GM21390 (cell line): ENCODE results near the gene GPN2.
"Not testable (repeated sequence)": the region's sequence is repeated elsewhere in the genome, so short reads cannot be mapped to it uniquely, and the experiment has no call there.

ENCODE experiments used
- ATAC-seq: cut with Tn5 transposase; IDR thresholded peaks from one replicate; pipeline ENCODE4 v1.9.1; 2021; ENCODE audit not compliant: unreplicated experiment

The GPN2 gene

GRCh38 chr1:26900815-26901511 lies 10.9 kb upstream of the GPN2 start:
- ATAC-seq: no peak

GRCh38 chr1:26900001-26900814 lies 10.1 kb upstream of the GPN2 start, which contains the start of gene GPATCH3:
TSS of gene GPATCH3 (minus strand) at chr1:26900467. CDS start at chr1:26900442, 25 bp downstream.
- ATAC-seq: peak; percentile 77

- no peak for ATAC-seq
These were observed 7.3 kb upstream of the GPN2 start for GRCh38 chr1:26897351-26897750.

- ATAC-seq: no peak
These were observed 4.2 kb upstream of the GPN2 start for GRCh38 chr1:26894263-26894662.

GRCh38 chr1:26890467-26890796 lies 349 bp upstream of the GPN2 start:
- peak; percentile 23 for ATAC-seq

GRCh38 chr1:26888231-26888630 lies 1.9 kb downstream of the GPN2 start:
- ATAC-seq: no peak

- ATAC-seq: no peak
These were observed 3.0 kb downstream of the GPN2 start for GRCh38 chr1:26887125-26887524.

- ATAC-seq: no peak
These were observed 7.2 kb downstream of the GPN2 start for GRCh38 chr1:26882696-26883463.

GRCh38 chr1:26881611-26882010 lies 8.5 kb downstream of the GPN2 start:
- ATAC-seq: not testable (repeated sequence)

- no peak for ATAC-seq
These were observed 10.3 kb downstream of the GPN2 start for GRCh38 chr1:26879793-26880192.

GRCh38 chr1:26877326-26877725 lies 12.8 kb downstream of the GPN2 start:
- no peak for ATAC-seq

- no peak for ATAC-seq
These were observed 15.2 kb downstream of the GPN2 start for GRCh38 chr1:26874896-26875295.

GRCh38 chr1:26873097-26873496 lies 17.0 kb downstream of the GPN2 start:
- ATAC-seq: not testable (repeated sequence)

- ATAC-seq: peak; percentile 84
These were observed 25.2 kb downstream of the GPN2 start for GRCh38 chr1:26864610-26865480.

- no peak for ATAC-seq
These were observed 26.4 kb downstream of the GPN2 start for GRCh38 chr1:26863685-26864077.

- no peak for ATAC-seq
These were observed 27.1 kb downstream of the GPN2 start, which contains the start of gene SFN for GRCh38 chr1:26862781-26863684. TSS of gene SFN (plus strand) at chr1:26863149. CDS start at chr1:26863213, 64 bp downstream.

- no peak for ATAC-seq
These were observed 28.1 kb downstream of the GPN2 start for GRCh38 chr1:26861889-26862378.

- ATAC-seq: no peak
These were observed 28.8 kb downstream of the GPN2 start for GRCh38 chr1:26861286-26861701.

- no peak for ATAC-seq
These were observed 31.0 kb downstream of the GPN2 start for GRCh38 chr1:26858891-26859640.
